ENCODE data around the gene CPLANE2.
"Not testable (repeated sequence)": the region's sequence is repeated elsewhere in the genome, so short reads cannot be mapped to it uniquely, and the experiment has no call there.

Gene CPLANE2

DNA sequence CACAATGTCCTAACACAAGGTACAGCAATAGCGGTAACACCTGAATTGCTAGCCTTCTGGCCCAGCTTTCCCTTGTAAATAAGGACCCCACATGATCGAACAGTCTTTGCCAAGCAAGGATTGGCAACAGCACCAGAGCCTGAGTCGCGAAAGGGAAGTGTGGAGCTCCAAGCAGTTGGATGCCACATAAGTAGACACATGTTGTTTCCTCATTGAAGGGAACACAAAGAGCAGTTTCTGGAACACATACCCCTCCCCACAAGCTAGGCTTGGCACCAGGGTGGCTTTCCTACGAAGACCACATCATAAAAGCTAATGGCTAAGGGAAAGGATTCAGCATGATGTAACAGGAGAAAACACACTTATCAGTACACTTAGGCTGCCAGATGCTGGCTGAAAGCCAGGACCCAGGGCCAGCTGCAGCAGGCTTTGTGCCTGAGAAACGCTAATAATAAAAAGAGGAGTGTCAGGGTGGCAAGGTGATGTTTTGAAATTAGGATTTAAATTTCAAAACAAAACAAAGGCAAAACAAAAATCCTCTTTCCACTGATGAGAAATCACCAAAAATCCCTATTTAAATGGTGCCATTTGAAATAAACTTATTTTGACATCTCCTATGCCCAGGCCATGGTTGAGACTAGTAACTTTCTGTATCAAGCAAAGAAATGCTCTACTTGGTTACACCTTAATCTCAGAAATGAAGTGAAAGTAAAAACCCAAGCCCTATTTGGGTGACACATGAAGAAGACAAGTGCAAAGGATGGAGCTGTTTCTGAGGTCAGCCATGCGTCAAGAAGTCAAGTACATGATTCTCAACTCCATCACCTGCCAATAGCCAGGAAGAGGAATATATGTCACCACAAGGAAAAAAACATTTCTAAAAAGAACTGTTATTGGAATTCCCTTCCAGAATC, 11.9 kb upstream of the CPLANE2 start:
- peak; percentile 69 for DNase-seq (ENCODE audit: low read depth)

- DNase-seq (ENCODE audit: low read depth), result no peak
Measured at GRCh38 chr1:16248007-16248436, 11.0 kb upstream of the CPLANE2 start.

- DNase-seq (ENCODE audit: low read depth), result no peak
Measured at GRCh38 chr1:16247441-16247840, 10.5 kb upstream of the CPLANE2 start.

DNA sequence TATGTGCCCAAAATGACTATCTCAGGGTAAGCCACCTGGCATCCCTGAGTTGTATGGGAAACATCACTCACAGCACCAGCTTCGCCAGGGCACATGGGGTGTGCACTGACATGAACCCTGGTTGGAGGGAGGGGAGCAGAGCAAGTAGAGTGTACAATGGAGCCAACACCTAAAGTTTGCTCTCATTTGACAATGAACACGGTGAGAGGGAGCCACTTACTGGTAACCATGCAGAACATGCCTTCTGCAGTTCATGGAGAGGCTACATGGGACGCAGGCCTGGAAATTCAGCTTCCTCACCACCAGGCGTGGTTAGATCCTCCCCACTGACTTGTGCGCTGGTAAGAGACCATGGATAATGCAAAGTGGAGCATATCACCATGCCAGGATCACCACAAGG, 10.0 kb upstream of the CPLANE2 start:
- DNase-seq (ENCODE audit: low read depth), result no peak

- not testable (repeated sequence) for DNase-seq (ENCODE audit: low read depth)
Measured at GRCh38 chr1:16246239-16246638, 9.3 kb upstream of the CPLANE2 start.

DNA sequence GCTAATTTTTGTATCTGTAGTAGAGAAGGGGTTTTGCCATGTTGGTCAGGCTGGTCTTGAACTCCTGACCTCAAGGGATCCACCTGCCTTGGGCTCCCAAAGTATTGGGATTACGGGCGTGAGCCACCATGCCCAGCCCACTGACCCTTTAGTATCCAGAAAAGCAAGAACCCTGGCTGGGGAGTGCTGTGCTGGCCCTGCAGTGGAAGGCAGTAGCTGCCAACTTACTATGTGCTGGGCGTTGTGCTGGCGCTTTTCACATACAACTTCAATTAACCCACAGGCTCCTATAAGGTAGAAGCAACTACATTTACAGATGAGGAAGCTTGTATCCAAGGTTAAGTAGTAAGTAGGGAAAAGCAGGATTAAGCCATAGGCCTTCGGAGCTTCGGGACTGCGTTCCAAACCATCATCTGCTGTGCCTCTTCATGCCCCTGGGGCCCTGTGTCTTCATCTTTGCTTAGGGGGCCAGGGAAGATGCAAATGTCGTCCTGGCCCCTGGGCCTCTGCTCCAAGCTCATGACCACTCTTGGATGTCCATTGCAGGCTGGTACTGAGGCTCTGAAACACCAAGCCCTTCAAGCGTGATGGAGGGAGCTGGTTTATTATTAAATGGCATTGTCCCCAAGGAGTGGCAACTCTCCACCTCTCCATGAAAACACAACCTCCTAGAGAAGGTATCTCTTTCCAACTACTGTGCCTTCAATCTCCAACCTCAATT, 8.7 kb upstream of the CPLANE2 start:
- no peak for DNase-seq (ENCODE audit: low read depth)

GRCh38 chr1:16244650-16245285, 7.8 kb upstream of the CPLANE2 start:
- DNase-seq (ENCODE audit: low read depth), result no peak

GRCh38 chr1:16243936-16244649, 7.1 kb upstream of the CPLANE2 start:
- DNase-seq (ENCODE audit: low read depth), result peak; percentile 73

DNA sequence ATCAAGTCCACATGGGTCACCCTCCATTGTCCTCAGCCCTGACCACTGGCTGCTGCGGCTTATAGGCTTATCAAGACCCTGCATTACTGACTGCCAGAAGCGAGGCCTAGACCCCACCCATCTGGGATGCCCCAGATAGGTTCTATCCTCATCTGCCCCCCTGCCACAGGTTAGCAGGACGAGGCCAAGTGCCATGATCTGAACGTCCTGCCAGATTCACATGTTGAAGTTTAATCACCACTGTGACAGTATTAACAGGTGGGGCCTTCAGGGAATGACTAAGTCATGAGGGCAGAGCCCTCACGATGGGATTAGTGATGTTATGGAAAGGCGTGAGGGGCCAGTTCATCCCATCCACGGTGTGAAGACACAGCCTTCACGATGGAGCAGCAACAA, 6.2 kb upstream of the CPLANE2 start:
- no peak for DNase-seq (ENCODE audit: low read depth)

- no peak for DNase-seq (ENCODE audit: low read depth)
Measured at GRCh38 chr1:16242556-16243214, 5.7 kb upstream of the CPLANE2 start.

- no peak for DNase-seq (ENCODE audit: low read depth)
Measured at GRCh38 chr1:16241221-16241708, 4.3 kb upstream of the CPLANE2 start.

DNA sequence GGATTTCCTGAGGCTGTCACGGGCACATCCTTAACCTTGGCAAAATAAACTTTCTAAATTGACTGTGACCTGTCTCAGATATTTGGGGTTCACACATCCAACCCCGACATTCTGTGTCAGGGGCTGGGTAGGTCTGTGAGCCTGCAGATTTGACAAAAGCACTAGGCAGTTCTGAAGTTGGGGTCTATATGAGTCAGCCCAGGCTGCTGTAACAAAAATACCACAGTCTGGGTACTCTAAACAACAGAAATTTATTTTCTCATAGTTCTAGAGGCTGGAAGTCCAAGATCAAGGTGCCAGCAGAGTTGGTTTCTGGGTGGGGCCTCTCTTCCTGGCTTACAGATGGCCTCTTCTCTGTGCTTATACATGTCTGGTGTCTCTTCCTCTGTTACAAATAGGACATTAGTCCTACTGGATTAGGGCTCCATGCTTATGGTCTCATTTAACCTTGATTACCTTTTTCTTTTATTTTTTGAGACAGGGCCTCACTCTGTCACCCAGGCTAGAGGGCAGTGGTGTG, 3.0 kb upstream of the CPLANE2 start:
- no peak for DNase-seq (ENCODE audit: low read depth)

- no peak for DNase-seq (ENCODE audit: low read depth)
Measured at GRCh38 chr1:16237343-16237830, 404 bp upstream of the CPLANE2 start.

DNA sequence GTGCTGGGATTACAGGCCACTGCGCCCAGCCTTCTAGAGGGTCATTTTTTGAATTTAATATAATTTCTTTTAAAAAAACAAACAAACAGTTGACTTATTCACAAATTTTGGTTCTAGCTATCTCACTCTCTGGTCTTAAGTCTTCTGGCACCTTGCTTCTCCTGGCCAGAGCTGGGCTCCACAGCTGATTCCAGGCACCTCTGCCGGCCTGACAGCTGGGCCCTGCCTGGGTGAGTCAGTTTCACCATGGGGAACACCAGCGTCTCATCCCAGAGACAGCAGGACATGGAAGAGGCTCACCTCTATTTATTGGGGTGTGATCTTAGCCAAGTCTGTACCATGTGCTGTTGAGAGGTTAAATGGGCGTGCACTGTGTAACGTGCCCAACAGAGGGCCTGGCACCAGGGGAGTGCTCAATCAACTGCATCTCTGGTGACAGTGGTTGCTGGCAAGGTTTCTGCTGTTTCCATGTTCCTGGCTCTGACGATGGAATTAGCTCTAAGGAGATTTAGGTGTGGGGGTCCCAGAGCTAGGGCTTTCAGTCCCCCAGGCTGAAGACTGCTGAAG, 956 bp downstream of the CPLANE2 start:
- no peak for DNase-seq (ENCODE audit: low read depth)

- no peak for DNase-seq (ENCODE audit: low read depth)
Measured at GRCh38 chr1:16235347-16235746, 1.6 kb downstream of the CPLANE2 start.

GRCh38 chr1:16233431-16233830, 3.6 kb downstream of the CPLANE2 start:
- no peak for DNase-seq (ENCODE audit: low read depth)

DNA sequence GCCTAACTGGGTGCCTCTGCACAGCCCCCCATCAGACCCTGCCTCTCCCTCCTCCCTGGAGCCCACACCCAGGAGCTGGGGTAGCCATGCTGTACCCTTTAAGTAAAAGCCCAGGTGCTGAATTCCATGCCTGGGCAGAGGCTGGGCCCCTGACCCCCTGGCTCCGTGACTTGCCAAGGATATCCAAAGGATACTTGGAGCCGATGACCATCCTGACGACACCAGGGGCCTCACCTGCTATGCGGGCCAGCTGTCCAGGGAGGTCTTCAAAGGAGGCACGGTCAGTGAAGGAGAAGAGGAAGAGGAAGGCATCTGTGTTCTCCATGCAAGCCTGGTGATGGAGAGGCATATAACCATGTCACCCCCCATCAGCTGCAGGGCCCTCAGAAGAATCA, 4.7 kb downstream of the CPLANE2 start:
- DNase-seq (ENCODE audit: low read depth), result no peak

GRCh38 chr1:16231331-16232315, 5.4 kb downstream of the CPLANE2 start:
- no peak for DNase-seq (ENCODE audit: low read depth)

GRCh38 chr1:16230744-16231143, 6.2 kb downstream of the CPLANE2 start:
- DNase-seq (ENCODE audit: low read depth), result no peak
